HG02610 (cell line): ENCODE measurements around the gene NPFF.
A peak's percentile ranks its signal among the peaks of the same experiment; 100 is the strongest.
"Not testable (repeated sequence)": the region's sequence is repeated elsewhere in the genome, so short reads cannot be mapped to it uniquely, and the experiment has no call there.

Source experiments
- ATAC-seq: cut with Tn5 transposase; IDR thresholded peaks from one replicate; pipeline ENCODE4 v1.9.1; 2021; ENCODE audit warnings: mild to moderate bottlenecking, moderate library complexity; ENCODE audit not compliant: unreplicated experiment

Gene NPFF

GRCh38 chr12:53497461-53497860 lies 9.8 kb downstream of the NPFF start:
- no peak for ATAC-seq

GRCh38 chr12:53496752-53497032 lies 10.6 kb downstream of the NPFF start:
- ATAC-seq = no peak

GRCh38 chr12:53495903-53496751 lies 11.2 kb downstream of the NPFF start:
- no peak for ATAC-seq

- no peak for ATAC-seq
These were observed 13.5 kb downstream of the NPFF start for GRCh38 chr12:53493610-53494391.

- ATAC-seq = peak; percentile 95
These were observed 14.3 kb downstream of the NPFF start for GRCh38 chr12:53492830-53493609.

- ATAC-seq = no peak
These were observed 15.1 kb downstream of the NPFF start for GRCh38 chr12:53492188-53492587.

GRCh38 chr12:53489242-53489864 lies 17.9 kb downstream of the NPFF start:
- ATAC-seq = no peak

GRCh38 chr12:53486736-53487487 lies 20.4 kb downstream of the NPFF start:
- ATAC-seq = no peak

GRCh38 chr12:53485955-53486735 lies 21.1 kb downstream of the NPFF start:
- no peak for ATAC-seq

GRCh38 chr12:53484686-53485575 lies 22.4 kb downstream of the NPFF start:
- no peak for ATAC-seq

GRCh38 chr12:53483979-53484377 lies 23.3 kb downstream of the NPFF start:
- ATAC-seq = no peak

- no peak for ATAC-seq
These were observed 23.9 kb downstream of the NPFF start for GRCh38 chr12:53483225-53483978.

GRCh38 chr12:53482626-53483168 lies 24.6 kb downstream of the NPFF start:
- no peak for ATAC-seq

- no peak for ATAC-seq
These were observed 25.2 kb downstream of the NPFF start for GRCh38 chr12:53481939-53482586.

- ATAC-seq = not testable (repeated sequence)
These were observed 25.8 kb downstream of the NPFF start for GRCh38 chr12:53481458-53481857.

- ATAC-seq = no peak
These were observed 26.5 kb downstream of the NPFF start for GRCh38 chr12:53480491-53481442.
